ENCODE results near the gene SLC16A1. TPM values are rescaled to one million over a fixed set of nuclear protein-coding genes. Genes with fewer than 3 reads are reported as not detected.

The SLC16A1 gene
- total RNA-seq, 1 donor from 2014 or later: 68.1 TPM

GRCh38 chr1:112939810-112940209 lies 16.2 kb downstream of the SLC16A1 start:
- H3K36me3 Mint-ChIP-seq (ENCODE audit: low read depth): peaks cover 2% of the 10 kb centered on the region
- no peak for TF ChIP-seq CTCF (IDR thresholded peaks at IDR 0.05)
- H3K27ac Mint-ChIP-seq (ENCODE audit: unreplicated experiment): no peak overlapping the region
- peaks cover 33% of the 10 kb centered on the region for H3K4me1 Mint-ChIP-seq (ENCODE audit: low read depth)
- H3K9me3 Mint-ChIP-seq (ENCODE audit: low read depth): no peaks in the 10 kb centered on the region
- no peak for DNase-seq (ENCODE audit: low spot score)
- no peaks in the 10 kb centered on the region for H3K27me3 Mint-ChIP-seq (ENCODE audit: low read depth)
- no peak overlapping the region for H3K4me3 Mint-ChIP-seq (ENCODE audit: unreplicated experiment)

- Mint-ChIP-seq H3K27me3 (ENCODE audit: low read depth) (no peaks in the 10 kb centered on the region), H3K4me1 (ENCODE audit: low read depth) (peaks cover 44% of the 10 kb centered on the region), H3K9me3 (ENCODE audit: low read depth) (no peaks in the 10 kb centered on the region), H3K27ac (ENCODE audit: unreplicated experiment) (peak overlapping the region; percentile 8), H3K4me3 (ENCODE audit: unreplicated experiment) (no peak overlapping the region), H3K36me3 (ENCODE audit: low read depth) (peaks cover 2% of the 10 kb centered on the region)
- no peak for TF ChIP-seq CTCF (IDR thresholded peaks at IDR 0.05)
- DNase-seq (ENCODE audit: low spot score): no peak
These were observed 17.8 kb downstream of the SLC16A1 start for GRCh38 chr1:112938210-112938609.

- no peak for TF ChIP-seq CTCF (IDR thresholded peaks at IDR 0.05)
- peak overlapping the region; percentile 97 for H3K27ac Mint-ChIP-seq (ENCODE audit: unreplicated experiment)
- H3K9me3 Mint-ChIP-seq (ENCODE audit: low read depth): no peaks in the 10 kb centered on the region
- DNase-seq (ENCODE audit: low spot score): no peak
- no peaks in the 10 kb centered on the region for H3K36me3 Mint-ChIP-seq (ENCODE audit: low read depth)
- H3K27me3 Mint-ChIP-seq (ENCODE audit: low read depth): no peaks in the 10 kb centered on the region
- H3K4me3 Mint-ChIP-seq (ENCODE audit: unreplicated experiment): no peak overlapping the region
- H3K4me1 Mint-ChIP-seq (ENCODE audit: low read depth): peaks cover 44% of the 10 kb centered on the region
These were observed 18.5 kb downstream of the SLC16A1 start for GRCh38 chr1:112937495-112937894.

- H3K27me3 Mint-ChIP-seq (ENCODE audit: low read depth): no peaks in the 10 kb centered on the region
- H3K27ac Mint-ChIP-seq (ENCODE audit: unreplicated experiment): peak overlapping the region; percentile 97
- peaks cover 45% of the 10 kb centered on the region for H3K4me1 Mint-ChIP-seq (ENCODE audit: low read depth)
- no peak overlapping the region for H3K4me3 Mint-ChIP-seq (ENCODE audit: unreplicated experiment)
- no peaks in the 10 kb centered on the region for H3K9me3 Mint-ChIP-seq (ENCODE audit: low read depth)
- DNase-seq (ENCODE audit: low spot score): no peak
- H3K36me3 Mint-ChIP-seq (ENCODE audit: low read depth): no peaks in the 10 kb centered on the region
- no peak for TF ChIP-seq CTCF (IDR thresholded peaks at IDR 0.05)
These were observed 18.9 kb downstream of the SLC16A1 start for GRCh38 chr1:112937070-112937469.

GRCh38 chr1:112935461-112936111 lies 20.4 kb downstream of the SLC16A1 start:
- Mint-ChIP-seq H3K4me1 (ENCODE audit: low read depth) (peaks cover 47% of the 10 kb centered on the region), H3K27me3 (ENCODE audit: low read depth) (no peaks in the 10 kb centered on the region), H3K9me3 (ENCODE audit: low read depth) (no peaks in the 10 kb centered on the region), H3K27ac (ENCODE audit: unreplicated experiment) (peak overlapping the region; percentile 97), H3K4me3 (ENCODE audit: unreplicated experiment) (no peak overlapping the region), H3K36me3 (ENCODE audit: low read depth) (no peaks in the 10 kb centered on the region)
- no peak for TF ChIP-seq CTCF (IDR thresholded peaks at IDR 0.05)
- no peak for DNase-seq (ENCODE audit: low spot score)
